H9 (cell line): ENCODE data around the gene SF3B5. TPM values are rescaled to one million over a fixed set of nuclear protein-coding genes. Genes with fewer than 3 reads are reported as not detected.
"Not testable (repeated sequence)": the region's sequence is repeated elsewhere in the genome, so short reads cannot be mapped to it uniquely, and the experiment has no call there.

Experiments
- DNase-seq: peaks from one replicate; pipeline ENCODE4 v3.0.0-alpha.2; 2017
- H2AFZ ChIP-seq: one replicate; pipeline ENCODE4 v1.6.1; 2013; ENCODE audit warnings: mild to moderate bottlenecking, low read length, control low read depth, moderate library complexity
- H2AK5ac ChIP-seq: 2 replicates; pipeline ENCODE4 v1.6.1; 2013; ENCODE audit warnings: low read length, control low read depth, mixed read lengths; ENCODE audit not compliant: insufficient read length
- H2BK120ac ChIP-seq: one replicate; pipeline ENCODE4 v1.6.1; 2013; ENCODE audit warnings: low read depth, mild to moderate bottlenecking, low read length, control low read depth, inconsistent platforms; ENCODE audit not compliant: poor library complexity, severe bottlenecking
- H2BK12ac ChIP-seq: 2 replicates; pipeline ENCODE4 v1.6.1; 2013; ENCODE audit warnings: low read length, control low read depth, mixed read lengths, low read depth; ENCODE audit not compliant: insufficient read length
- H2BK15ac ChIP-seq: 2 replicates; pipeline ENCODE4 v1.6.1; 2013; ENCODE audit warnings: low read depth, low read length, control low read depth
- H2BK20ac ChIP-seq: one replicate; pipeline ENCODE4 v1.6.1; 2013; ENCODE audit warnings: low read depth, mild to moderate bottlenecking, low read length, control low read depth, inconsistent platforms; ENCODE audit not compliant: poor library complexity, severe bottlenecking
- H2BK5ac ChIP-seq: 2 replicates; pipeline ENCODE4 v1.6.1; 2013; ENCODE audit warnings: low read length, control low read depth, mixed read lengths; ENCODE audit not compliant: insufficient read length
- H3K14ac ChIP-seq: 2 replicates; pipeline ENCODE4 v1.6.1; 2013; ENCODE audit warnings: low read length, control low read depth; ENCODE audit not compliant: insufficient read depth
- H3K18ac ChIP-seq: 2 replicates; pipeline ENCODE4 v1.6.1; 2013; ENCODE audit warnings: low read depth, mild to moderate bottlenecking, mixed read lengths, low read length, control low read depth; ENCODE audit not compliant: insufficient read length
- H3K23ac ChIP-seq: 2 replicates; pipeline ENCODE4 v1.6.1; 2013; ENCODE audit warnings: low read length, control low read depth, mixed read lengths, low read depth; ENCODE audit not compliant: insufficient read length
- H3K23me2 ChIP-seq: 2 replicates; pipeline ENCODE4 v1.6.1; 2013; ENCODE audit warnings: low read depth, mild to moderate bottlenecking, mixed read lengths, low read length, control low read depth; ENCODE audit not compliant: insufficient read length, poor library complexity, severe bottlenecking
- H3K27ac ChIP-seq: 2 replicates; pipeline ENCODE4 v1.5.1; 2013; ENCODE audit warnings: low read length, control low read depth, mixed read lengths, low read depth; ENCODE audit not compliant: insufficient read length
- H3K27me3 ChIP-seq: 2 replicates; pipeline ENCODE4 v1.6.1; 2013; ENCODE audit warnings: low read length, control low read depth, inconsistent platforms; ENCODE audit not compliant: insufficient read depth
- H3K4ac ChIP-seq: 2 replicates; pipeline ENCODE4 v1.6.1; 2013; ENCODE audit warnings: low read depth, mild to moderate bottlenecking, control low read depth, inconsistent platforms, low read length, moderate library complexity
- H3K4me1 ChIP-seq: 2 replicates; pipeline ENCODE4 v1.6.1; 2013; ENCODE audit warnings: low read length, control low read depth, inconsistent platforms; ENCODE audit not compliant: insufficient read depth
- H3K4me2 ChIP-seq: 2 replicates; pipeline ENCODE4 v1.6.1; 2013; ENCODE audit warnings: low read length, control low read depth, mixed read lengths; ENCODE audit not compliant: insufficient read length, insufficient read depth
- H3K56ac ChIP-seq: 2 replicates; pipeline ENCODE4 v1.6.1; 2013; ENCODE audit warnings: low read depth, mild to moderate bottlenecking, mixed read lengths, low read length, control low read depth; ENCODE audit not compliant: insufficient read length
- H3K79me1 ChIP-seq: 2 replicates; pipeline ENCODE4 v1.6.1; 2013; ENCODE audit warnings: low read depth, mild to moderate bottlenecking, moderate library complexity, low read length, control low read depth, inconsistent platforms; ENCODE audit not compliant: insufficient read depth, poor library complexity, severe bottlenecking
- H3K79me2 ChIP-seq: 2 replicates; pipeline ENCODE4 v1.6.1; 2013; ENCODE audit warnings: low read length, control low read depth, inconsistent platforms; ENCODE audit not compliant: insufficient read depth
- H3K9ac ChIP-seq: 2 replicates; pipeline ENCODE4 v1.6.1; 2013; ENCODE audit warnings: low read length, control low read depth, mixed read lengths; ENCODE audit not compliant: insufficient read length; ENCODE audit errors: extremely low read depth
- H3K9me3 ChIP-seq: one replicate; pipeline ENCODE4 v1.6.1; 2013; ENCODE audit warnings: low read depth, low read length, inconsistent platforms; ENCODE audit not compliant: control insufficient read depth
- H3T11ph ChIP-seq: one replicate; pipeline ENCODE4 v1.6.1; 2013; ENCODE audit warnings: mild to moderate bottlenecking, low read length, control low read depth, inconsistent platforms
- H4K20me1 ChIP-seq: one replicate; pipeline ENCODE4 v1.6.1; 2013; ENCODE audit not compliant: control insufficient read depth, insufficient read length, insufficient read depth
- H4K5ac ChIP-seq: 2 replicates; pipeline ENCODE4 v1.6.1; 2013; ENCODE audit warnings: low read depth, mild to moderate bottlenecking, mixed read lengths, low read length, control low read depth; ENCODE audit not compliant: insufficient read length
- H4K8ac ChIP-seq: replicated peaks from 2 replicates; pipeline ENCODE4 v1.6.1; 2013; ENCODE audit warnings: low read length, control low read depth, mixed read lengths, low read depth; ENCODE audit not compliant: insufficient read length
- H4K91ac ChIP-seq: 2 replicates; pipeline ENCODE4 v1.6.1; 2013; ENCODE audit warnings: low read depth, mild to moderate bottlenecking, moderate library complexity, mixed read lengths, low read length, control low read depth; ENCODE audit not compliant: insufficient read length
- H3K27ac Mint-ChIP-seq, 3 experiments: 2 replicates in 2 of 3; 3 replicates in 1 of 3; pipeline ENCODE4 v1.8.0; 2020 to 2021; ENCODE audit warnings: mixed read lengths in 3 of 3, mild to moderate bottlenecking in 1 of 3, moderate library complexity in 1 of 3
- H3K27me3 Mint-ChIP-seq: 2 replicates; pipeline ENCODE4 v1.8.0; 2021; ENCODE audit warnings: low read depth, mild to moderate bottlenecking, moderate library complexity, mixed read lengths
- H3K36me3 Mint-ChIP-seq, 3 experiments: 2 replicates in 2 of 3; 3 replicates in 1 of 3; pipeline ENCODE4 v1.8.0; 2020 to 2021; ENCODE audit warnings: low read depth in 3 of 3, mixed read lengths in 3 of 3; ENCODE audit not compliant: insufficient read depth in 1 of 3
- H3K4me1 Mint-ChIP-seq, 2 experiments: 2 replicates each; pipeline ENCODE4 v1.8.0; 2020; ENCODE audit warnings: mixed read lengths in 2 of 2
- H3K4me3 Mint-ChIP-seq, 2 experiments: 2 replicates in 1 of 2; 3 replicates in 1 of 2; pipeline ENCODE4 v1.8.0; 2020 to 2021; ENCODE audit warnings: mild to moderate bottlenecking in 2 of 2, mixed read lengths in 2 of 2, moderate library complexity in 1 of 2
- H3K9me3 Mint-ChIP-seq, 2 experiments: 2 replicates in 1 of 2; 3 replicates in 1 of 2; pipeline ENCODE4 v1.8.0; 2020; ENCODE audit warnings: mild to moderate bottlenecking in 2 of 2, mixed read lengths in 2 of 2, moderate library complexity in 1 of 2
- CTCF ChIP-seq: fragments of 200-600 bp; sonication (generic); conservative IDR thresholded peaks from 3 replicates; pipeline ENCODE4 v1.8.0; 2021; ENCODE audit warnings: antibody characterized with exemption, mild to moderate bottlenecking
- WGBS: extraction: QIAGEN DNeasy Blood & Tissue Kit; methylation state at CpG from one replicate; pipeline ENCODE4 v1.1.7; 2013; ENCODE audit warnings: missing lambda C conversion rate, low lambda C conversion rate, mixed read lengths; ENCODE audit not compliant: insufficient read length; ENCODE audit errors: extremely low coverage; 5-methylcytosine and 5-hydroxymethylcytosine counted together
- total RNA-seq: library from RNA; stranded (reverse); gene quantifications from 2 replicates; pipeline ENCODE4 v1.2.1, GENCODE V29; 2021

SF3B5 gene
- total RNA-seq, 1 experiment from 2014 or later = 145 TPM

- H4K20me1 ChIP-seq = no peaks in the 10 kb centered on the region
- H3K18ac ChIP-seq = no peak overlapping the region
- no peak overlapping the region for H2BK12ac ChIP-seq
- H3K27me3 Mint-ChIP-seq = peaks cover 9% of the 10 kb centered on the region
- H3T11ph ChIP-seq = no peak overlapping the region
- no peak overlapping the region for H3K4ac ChIP-seq
- no peak overlapping the region for H4K5ac ChIP-seq
- no peak overlapping the region for H3K4me2 ChIP-seq
- no peak overlapping the region for H2AFZ ChIP-seq
- H3K14ac ChIP-seq = no peak overlapping the region
- TF ChIP-seq CTCF = no peak
- H3K23ac ChIP-seq = no peak overlapping the region
- H2BK15ac ChIP-seq = no peak overlapping the region
- no peak overlapping the region for H2BK120ac ChIP-seq
- no peaks in the 10 kb centered on the region for H3K79me2 ChIP-seq
- H3K9me3 ChIP-seq = no peaks in the 10 kb centered on the region
- H3K36me3 Mint-ChIP-seq = peaks cover 0 to 15% (median 3%) of the 10 kb centered on the region in 3 experiments; a peak in 2 of 7 replicates
- DNase-seq = no peak
- H2AK5ac ChIP-seq = no peak overlapping the region
- H3K23me2 ChIP-seq = no peaks in the 10 kb centered on the region
- H3K79me1 ChIP-seq = no peaks in the 10 kb centered on the region
- H3K9me3 Mint-ChIP-seq = peaks cover 15 to 20% of the 10 kb centered on the region in 2 experiments; a peak in 3 of 5 replicates
- no peak overlapping the region for H3K27ac Mint-ChIP-seq
- no peaks in the 10 kb centered on the region for H3K4me1 ChIP-seq
- no peak overlapping the region for H3K56ac ChIP-seq
- no peak overlapping the region for H3K27ac ChIP-seq
- no peak overlapping the region for H4K91ac ChIP-seq
- H3K27me3 ChIP-seq = no peaks in the 10 kb centered on the region; the same call in 1 of the 2 replicates
- H3K4me1 Mint-ChIP-seq = no peaks in the 10 kb centered on the region
- WGBS = no CpG with 5 or more reads among the region's 1 CpG
- H2BK5ac ChIP-seq = no peak overlapping the region
- H3K4me3 Mint-ChIP-seq = peak overlapping the region in 1 of 2 experiments; percentile 7; a peak in 1 of 5 replicates
- no peak overlapping the region for H4K8ac ChIP-seq
- H2BK20ac ChIP-seq = no peak overlapping the region
- no peak overlapping the region for H3K9ac ChIP-seq
Measured at GRCh38 chr6:144047688-144048087, 47.7 kb downstream of the SF3B5 start.

GRCh38 chr6:144046672-144047071 is 48.7 kb downstream of the SF3B5 start:
- H3T11ph ChIP-seq, H3K9me3 ChIP-seq, H3K27ac ChIP-seq, H2BK20ac ChIP-seq, H3K14ac ChIP-seq, H3K56ac ChIP-seq, H3K27ac Mint-ChIP-seq, H3K23ac ChIP-seq, H3K4me1 ChIP-seq, H3K4me1 Mint-ChIP-seq, H3K27me3 ChIP-seq, H3K4me2 ChIP-seq, H3K4ac ChIP-seq, H3K4me3 Mint-ChIP-seq, H3K79me1 ChIP-seq, H3K9ac ChIP-seq, H4K91ac ChIP-seq, H3K23me2 ChIP-seq, H2BK120ac ChIP-seq, H2AK5ac ChIP-seq, H2BK5ac ChIP-seq, H4K20me1 ChIP-seq, H4K8ac ChIP-seq, H2BK15ac ChIP-seq, DNase-seq, H3K79me2 ChIP-seq, H2BK12ac ChIP-seq, H3K18ac ChIP-seq, H2AFZ ChIP-seq, H4K5ac ChIP-seq: not testable (repeated sequence)
- peaks cover 15 to 23% of the 10 kb centered on the region in 2 experiments; a peak in 3 of 5 replicates for H3K9me3 Mint-ChIP-seq
- WGBS = no CpG with 5 or more reads among the region's 8 CpGs
- H3K27me3 Mint-ChIP-seq = peaks cover 15% of the 10 kb centered on the region
- peaks cover 0 to 15% (median 3%) of the 10 kb centered on the region in 3 experiments; a peak in 2 of 7 replicates for H3K36me3 Mint-ChIP-seq
